ENCODE measurements around the gene ST3GAL6.

Gene ST3GAL6

GRCh38 chr3:98779541-98780335 lies 16.6 kb downstream of the ST3GAL6 start:
- H3K27me3 ChIP-seq (ENCODE audit: control insufficient read depth, insufficient read depth, low read length): no peaks in the 10 kb centered on the region
- H3K4me1 ChIP-seq: no peaks in the 10 kb centered on the region
- H3K4me3 ChIP-seq (ENCODE audit: low read depth, low read length): no peak overlapping the region
- no peak overlapping the region for H3K4me2 ChIP-seq (ENCODE audit: low read length)
- H3K9me3 ChIP-seq (ENCODE audit: control insufficient read depth, low read length): no peaks in the 10 kb centered on the region
- H3K9ac ChIP-seq: no peak overlapping the region
- H3K79me2 ChIP-seq: no peaks in the 10 kb centered on the region
- no peak overlapping the region for H3K27ac ChIP-seq
- H3K36me3 ChIP-seq (ENCODE audit: control insufficient read depth, insufficient read depth, low read length): no peaks in the 10 kb centered on the region
- no peak for TF ChIP-seq CTCF (IDR thresholded peaks at IDR 0.05)
- no peak overlapping the region for H2AFZ ChIP-seq

DNA sequence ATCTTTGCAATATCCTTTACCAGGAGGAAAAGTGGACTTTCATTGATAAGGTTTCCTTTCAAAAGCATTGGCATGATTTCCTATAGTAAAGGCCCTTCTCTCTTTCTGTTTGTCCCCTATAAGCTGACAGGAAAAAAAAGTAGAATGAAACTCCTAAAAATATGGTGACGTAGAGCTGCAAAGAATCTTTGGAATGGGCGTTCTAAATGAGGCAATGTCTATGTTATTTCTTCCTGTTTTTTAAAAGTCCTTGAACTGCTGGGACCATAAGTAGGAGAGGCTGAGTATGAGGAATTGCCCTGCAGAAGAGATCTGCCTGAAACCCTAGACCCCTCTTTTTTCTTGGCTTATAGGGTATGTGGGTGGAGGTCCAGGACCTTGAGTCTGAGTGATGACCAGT lies 17.2 kb downstream of the ST3GAL6 start:
- Histone ChIP-seq H3K4me3 (ENCODE audit: low read depth, low read length) (no peak overlapping the region), H3K4me2 (ENCODE audit: low read length) (no peak overlapping the region), H3K9ac (no peak overlapping the region), H3K27me3 (ENCODE audit: control insufficient read depth, insufficient read depth, low read length) (no peaks in the 10 kb centered on the region), H3K27ac (no peak overlapping the region), H3K9me3 (ENCODE audit: control insufficient read depth, low read length) (no peaks in the 10 kb centered on the region), H3K79me2 (no peaks in the 10 kb centered on the region), H3K4me1 (no peaks in the 10 kb centered on the region), H3K36me3 (ENCODE audit: control insufficient read depth, insufficient read depth, low read length) (no peaks in the 10 kb centered on the region), H2AFZ (no peak overlapping the region)
- TF ChIP-seq CTCF (IDR thresholded peaks at IDR 0.05): no peak

GRCh38 chr3:98782824-98783500 lies 19.8 kb downstream of the ST3GAL6 start:
- Histone ChIP-seq H2AFZ (no peak overlapping the region), H3K79me2 (no peaks in the 10 kb centered on the region), H3K9me3 (ENCODE audit: control insufficient read depth, low read length) (no peaks in the 10 kb centered on the region), H3K4me1 (no peaks in the 10 kb centered on the region), H3K4me3 (ENCODE audit: low read depth, low read length) (no peak overlapping the region), H3K27ac (no peak overlapping the region), H3K4me2 (ENCODE audit: low read length) (no peak overlapping the region), H3K27me3 (ENCODE audit: control insufficient read depth, insufficient read depth, low read length) (no peaks in the 10 kb centered on the region), H3K9ac (no peak overlapping the region), H3K36me3 (ENCODE audit: control insufficient read depth, insufficient read depth, low read length) (no peaks in the 10 kb centered on the region)
- no peak for TF ChIP-seq CTCF (IDR thresholded peaks at IDR 0.05)

- Histone ChIP-seq H3K9ac (no peak overlapping the region), H3K36me3 (ENCODE audit: control insufficient read depth, insufficient read depth, low read length) (no peaks in the 10 kb centered on the region), H3K27ac (no peak overlapping the region), H3K4me2 (ENCODE audit: low read length) (no peak overlapping the region), H3K4me1 (no peaks in the 10 kb centered on the region), H3K27me3 (ENCODE audit: control insufficient read depth, insufficient read depth, low read length) (no peaks in the 10 kb centered on the region), H2AFZ (no peak overlapping the region), H3K4me3 (ENCODE audit: low read depth, low read length) (no peak overlapping the region), H3K9me3 (ENCODE audit: control insufficient read depth, low read length) (no peaks in the 10 kb centered on the region), H3K79me2 (no peaks in the 10 kb centered on the region)
- TF ChIP-seq CTCF (IDR thresholded peaks at IDR 0.05): no peak
These were observed 20.9 kb downstream of the ST3GAL6 start for GRCh38 chr3:98784042-98784441.
